Measurements from ENCODE around the gene CCDC28A. TPM values are rescaled to one million over a fixed set of nuclear protein-coding genes. Genes with fewer than 3 reads are reported as not detected.

Gene CCDC28A
- total and polyA plus RNA-seq, 10 donors = 20.0 to 43.9 (median 33.8) TPM

DNA sequence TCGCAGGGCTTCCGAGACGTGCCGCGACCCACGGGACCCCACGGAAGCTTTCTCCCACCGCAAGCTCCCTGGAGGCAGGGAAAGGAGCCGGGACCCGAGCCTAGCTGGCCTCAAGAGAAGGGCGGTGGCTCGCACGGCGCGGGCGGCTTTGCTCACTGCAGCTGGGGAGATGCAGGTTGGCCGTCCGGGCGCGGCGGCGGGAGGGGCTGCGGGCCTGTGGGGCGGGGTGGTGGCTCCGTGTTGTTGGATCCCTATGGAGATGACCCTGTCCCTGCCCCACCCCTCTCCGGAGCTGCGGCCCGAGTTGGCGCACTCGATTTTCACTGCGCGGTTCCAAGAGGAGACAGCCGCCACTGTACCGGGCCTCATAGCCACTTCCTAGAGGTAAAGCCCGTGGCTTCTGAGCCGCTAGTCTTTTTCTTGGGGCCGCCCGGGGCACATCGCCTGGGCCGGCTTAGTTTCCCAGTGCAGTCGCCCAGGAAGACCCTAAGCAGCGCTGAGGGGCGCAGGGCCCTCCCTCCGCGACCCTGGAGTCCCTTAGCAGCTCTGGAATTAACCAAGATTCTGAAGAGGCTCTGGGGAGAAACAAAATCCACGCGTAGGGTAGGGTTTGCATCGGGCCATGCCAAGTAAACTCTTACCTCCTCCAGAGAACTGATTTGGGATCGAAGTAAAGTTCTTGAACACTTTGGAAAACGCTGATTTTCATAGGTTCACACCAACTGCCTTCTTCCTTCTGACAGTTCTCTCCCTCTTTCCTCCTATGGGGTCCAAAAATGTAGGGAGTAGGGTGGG is 22.4 kb downstream of the CCDC28A start, which contains the start of gene ECT2L:
ECT2L (plus strand) TSS at position 279 of the 795 bp plus-strand sequence. CDS start 17,188 bp downstream, outside the sequence.
- intact Hi-C loops (cut with DNase I; ENCODE audit: low total_unique reads) = no loop called here
- Histone ChIP-seq H3K27ac (peak within 1 kb of the TSS in 3 of 8 donors; percentile 4 to 57 (median 12)), H3K9me3 (no peaks in the 10 kb centered on the region), H3K4me3 (peak within 1 kb of the TSS; percentile 13 to 55 (median 22)), H3K36me3 (peaks cover 0 to 27% (median 17%) of the 10 kb centered on the region in 6 donors), H3K27me3 (replicated peaks in 1 of 7) (peaks cover 0 to 18% (median 4%) of the 10 kb centered on the region in 7 donors), H3K4me1 (peaks cover 0 to 13% (median 2%) of the 10 kb centered on the region in 6 donors)
- TF ChIP-seq POLR2AphosphoS5 (IDR thresholded peaks at IDR 0.05) = peak in 2 of 3 donors; percentile 61 to 66
- TF ChIP-seq POLR2A (IDR thresholded peaks at IDR 0.05) = no peak
- TF ChIP-seq, protein P1, sequence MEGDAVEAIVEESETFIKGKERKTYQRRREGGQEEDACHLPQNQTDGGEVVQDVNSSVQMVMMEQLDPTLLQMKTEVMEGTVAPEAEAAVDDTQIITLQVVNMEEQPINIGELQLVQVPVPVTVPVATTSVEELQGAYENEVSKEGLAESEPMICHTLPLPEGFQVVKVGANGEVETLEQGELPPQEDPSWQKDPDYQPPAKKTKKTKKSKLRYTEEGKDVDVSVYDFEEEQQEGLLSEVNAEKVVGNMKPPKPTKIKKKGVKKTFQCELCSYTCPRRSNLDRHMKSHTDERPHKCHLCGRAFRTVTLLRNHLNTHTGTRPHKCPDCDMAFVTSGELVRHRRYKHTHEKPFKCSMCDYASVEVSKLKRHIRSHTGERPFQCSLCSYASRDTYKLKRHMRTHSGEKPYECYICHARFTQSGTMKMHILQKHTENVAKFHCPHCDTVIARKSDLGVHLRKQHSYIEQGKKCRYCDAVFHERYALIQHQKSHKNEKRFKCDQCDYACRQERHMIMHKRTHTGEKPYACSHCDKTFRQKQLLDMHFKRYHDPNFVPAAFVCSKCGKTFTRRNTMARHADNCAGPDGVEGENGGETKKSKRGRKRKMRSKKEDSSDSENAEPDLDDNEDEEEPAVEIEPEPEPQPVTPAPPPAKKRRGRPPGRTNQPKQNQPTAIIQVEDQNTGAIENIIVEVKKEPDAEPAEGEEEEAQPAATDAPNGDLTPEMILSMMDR (IDR thresholded peaks at IDR 0.05 in 8 of 11, conservative IDR thresholded peaks at IDR 0.05 in 3 of 11) = no peak
- DNase-seq = peak; percentile 86
- WGBS, 5 donors = 19 to 33% (median 23%) methylated on average over 36 to 50 of the region's 50 CpGs

DNA sequence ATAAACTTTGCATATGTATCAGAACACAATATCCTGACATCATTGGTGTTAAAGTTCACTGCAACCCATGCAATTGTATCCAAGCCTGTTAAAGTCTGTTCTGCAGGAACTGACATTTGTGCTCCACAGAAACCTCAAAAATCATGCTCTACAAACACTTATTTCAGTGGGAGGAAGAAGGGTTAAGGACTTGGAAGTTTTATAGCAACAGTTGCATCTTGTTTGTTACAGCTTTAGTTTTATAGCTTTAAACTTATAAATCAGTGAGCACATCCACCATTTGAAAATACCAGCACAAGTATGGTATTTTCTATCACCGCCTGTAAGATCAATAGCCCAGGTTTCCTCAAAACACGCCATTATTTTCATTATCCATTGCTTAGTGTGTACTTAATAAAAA is 23.2 kb downstream of the CCDC28A start:
- TF ChIP-seq POLR2A (IDR thresholded peaks at IDR 0.05) (no peak), POLR2AphosphoS5 (IDR thresholded peaks at IDR 0.05) (no peak)
- TF ChIP-seq, protein P1 (IDR thresholded peaks at IDR 0.05 in 8 of 11, conservative IDR thresholded peaks at IDR 0.05 in 3 of 11) = no peak
- DNase-seq = no peak
- WGBS, 5 donors = 88 to 97% (median 94%) methylated on average over 2 of the region's 2 CpGs
- Histone ChIP-seq H3K4me3 (no peak overlapping the region), H3K4me1 (peaks cover 0 to 13% (median 2%) of the 10 kb centered on the region in 6 donors), H3K27ac (no peak overlapping the region), H3K9me3 (no peaks in the 10 kb centered on the region), H3K36me3 (peaks cover 0 to 20% (median 13%) of the 10 kb centered on the region in 6 donors), H3K27me3 (replicated peaks in 1 of 7) (peaks cover 0 to 18% (median 4%) of the 10 kb centered on the region in 7 donors)
- intact Hi-C loops (cut with DNase I; ENCODE audit: low total_unique reads) = no loop called here

DNA sequence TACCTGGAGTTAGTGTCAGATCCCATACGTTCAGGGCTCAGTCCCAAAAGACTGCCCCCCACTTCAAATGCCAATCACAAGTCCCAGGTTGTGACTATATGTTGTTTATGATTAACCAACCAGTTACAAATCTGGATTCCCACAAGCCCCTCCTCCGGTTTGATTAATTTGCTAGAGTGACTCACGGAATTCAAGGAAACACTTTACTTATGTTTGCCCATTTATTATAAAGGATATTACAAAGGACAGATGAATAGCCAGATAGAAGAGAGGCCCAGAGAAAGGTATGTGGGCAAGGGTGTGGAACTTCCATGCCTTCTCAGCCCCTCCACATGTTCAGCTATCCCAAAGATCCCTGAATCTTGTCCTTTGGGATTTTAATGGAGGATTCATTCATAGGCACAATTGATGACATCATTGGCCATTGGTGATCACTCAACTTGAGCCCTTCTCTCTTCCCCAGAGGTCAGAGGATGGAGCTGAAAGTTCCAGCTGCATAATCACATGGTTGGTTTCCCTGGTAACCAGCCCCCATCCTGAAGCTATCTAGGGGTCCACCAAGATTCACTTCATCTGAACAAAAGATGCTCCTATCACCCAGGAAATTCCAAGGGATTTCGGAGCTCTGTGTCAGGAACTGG is 24.4 kb downstream of the CCDC28A start:
- H3K9me3 ChIP-seq = no peaks in the 10 kb centered on the region
- 87 to 97% (median 89%) methylated on average over 4 of the region's 4 CpGs for WGBS, 5 donors
- no peak overlapping the region for H3K4me3 ChIP-seq
- no peak overlapping the region for H3K27ac ChIP-seq
- no peak for DNase-seq
- peaks cover 0 to 8% (median 3%) of the 10 kb centered on the region in 6 donors for H3K36me3 ChIP-seq
- TF ChIP-seq POLR2A (IDR thresholded peaks at IDR 0.05) (no peak), POLR2AphosphoS5 (IDR thresholded peaks at IDR 0.05) (no peak)
- TF ChIP-seq, protein P1 (IDR thresholded peaks at IDR 0.05 in 8 of 11, conservative IDR thresholded peaks at IDR 0.05 in 3 of 11) = no peak
- peaks cover 0 to 18% (median 4%) of the 10 kb centered on the region in 7 donors for H3K27me3 ChIP-seq (replicated peaks in 1 of 7)
- intact Hi-C loops (cut with DNase I; ENCODE audit: low total_unique reads) = no loop called here
- H3K4me1 ChIP-seq = peaks cover 0 to 13% (median 2%) of the 10 kb centered on the region in 6 donors

Data from spleen (tissue), 11 donors.